CD4-positive, alpha-beta T cell treated with Interleukin-15 for 1 hour (primary cell): ENCODE measurements around the gene ATOX1.

ENCODE experiments used
- DNase-seq: peaks from one replicate; pipeline ENCODE4 v3.0.0-alpha.2; 2020

ATOX1 gene

DNA sequence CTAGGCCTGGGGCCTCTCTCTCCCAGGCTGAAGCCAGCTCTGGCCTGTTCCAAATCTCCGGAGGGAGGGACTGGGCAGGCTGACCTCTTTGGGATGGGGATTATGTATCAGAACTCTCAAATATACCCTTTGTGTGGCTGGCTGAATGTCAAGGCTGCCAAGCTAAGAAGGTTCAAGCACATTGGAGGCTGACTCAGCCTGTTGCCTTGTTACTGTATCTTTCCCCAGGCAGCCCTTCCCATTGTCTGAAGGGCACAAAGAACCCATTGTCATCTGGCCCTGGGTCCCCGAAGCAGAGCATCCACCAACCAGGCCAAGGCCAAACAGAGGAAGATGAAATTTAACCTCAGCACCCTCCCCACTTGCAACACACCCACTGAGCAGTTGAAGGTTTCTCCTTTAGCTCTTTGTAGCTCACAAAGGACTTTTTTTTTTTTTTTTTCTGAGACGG lies 64.4 kb downstream of the ATOX1 start:
- no peak for DNase-seq
